ENCODE results near the gene SPINT2. TPM values are rescaled to one million over a fixed set of nuclear protein-coding genes. Genes with fewer than 3 reads are reported as not detected.
"Not testable (repeated sequence)": the region's sequence is repeated elsewhere in the genome, so short reads cannot be mapped to it uniquely, and the experiment has no call there.

SPINT2 gene
- polyA plus RNA-seq, 3 donors = 289 to 347 (median 320) TPM

- DNase-seq (ENCODE audit: extremely low read depth in 1 of 11, low read depth in 9 of 11, low spot score in 4 of 11) = no peak
Measured at GRCh38 chr19:38253788-38254187, 10.6 kb upstream of the SPINT2 start.

GRCh38 chr19:38255383-38256014 lies 8.9 kb upstream of the SPINT2 start:
- DNase-seq (ENCODE audit: extremely low read depth in 1 of 11, low read depth in 9 of 11, low spot score in 4 of 11) = no peak

GRCh38 chr19:38261942-38262341 lies 2.4 kb upstream of the SPINT2 start:
- DNase-seq (ENCODE audit: extremely low read depth in 1 of 11, low read depth in 9 of 11, low spot score in 4 of 11) = not testable (repeated sequence)

GRCh38 chr19:38262585-38263268 lies 1.6 kb upstream of the SPINT2 start:
- no peak for DNase-seq (ENCODE audit: extremely low read depth in 1 of 11, low read depth in 9 of 11, low spot score in 4 of 11)

- DNase-seq (ENCODE audit: extremely low read depth in 1 of 11, low read depth in 9 of 11, low spot score in 4 of 11) = peak in 2 of 11 donors; percentile 77 to 79
Measured at GRCh38 chr19:38263689-38264485, 486 bp upstream of the SPINT2 start.

- DNase-seq (ENCODE audit: extremely low read depth in 1 of 11, low read depth in 9 of 11, low spot score in 4 of 11) = no peak
Measured at GRCh38 chr19:38265213-38265861, 964 bp downstream of the SPINT2 start.

- DNase-seq (ENCODE audit: extremely low read depth in 1 of 11, low read depth in 9 of 11, low spot score in 4 of 11) = no peak
Measured at GRCh38 chr19:38265921-38266429, 1.6 kb downstream of the SPINT2 start.

- no peak for DNase-seq (ENCODE audit: extremely low read depth in 1 of 11, low read depth in 9 of 11, low spot score in 4 of 11)
Measured at GRCh38 chr19:38266981-38267597, 2.7 kb downstream of the SPINT2 start.

- no peak for DNase-seq (ENCODE audit: extremely low read depth in 1 of 11, low read depth in 9 of 11, low spot score in 4 of 11)
Measured at GRCh38 chr19:38267761-38268483, 3.5 kb downstream of the SPINT2 start.

- DNase-seq (ENCODE audit: extremely low read depth in 1 of 11, low read depth in 9 of 11, low spot score in 4 of 11) = no peak
Measured at GRCh38 chr19:38268539-38268938, 4.2 kb downstream of the SPINT2 start.

GRCh38 chr19:38270587-38271167 lies 6.3 kb downstream of the SPINT2 start:
- DNase-seq (ENCODE audit: extremely low read depth in 1 of 11, low read depth in 9 of 11, low spot score in 4 of 11) = no peak

GRCh38 chr19:38273499-38273898 lies 9.1 kb downstream of the SPINT2 start:
- DNase-seq (ENCODE audit: extremely low read depth in 1 of 11, low read depth in 9 of 11, low spot score in 4 of 11) = no peak

GRCh38 chr19:38274739-38275138 lies 10.4 kb downstream of the SPINT2 start:
- no peak for DNase-seq (ENCODE audit: extremely low read depth in 1 of 11, low read depth in 9 of 11, low spot score in 4 of 11)

GRCh38 chr19:38276942-38277517 lies 12.7 kb downstream of the SPINT2 start:
- DNase-seq (ENCODE audit: extremely low read depth in 1 of 11, low read depth in 9 of 11, low spot score in 4 of 11) = no peak

GRCh38 chr19:38277549-38277948 lies 13.2 kb downstream of the SPINT2 start:
- no peak for DNase-seq (ENCODE audit: extremely low read depth in 1 of 11, low read depth in 9 of 11, low spot score in 4 of 11)

GRCh38 chr19:38277969-38278680 lies 13.8 kb downstream of the SPINT2 start:
- DNase-seq (ENCODE audit: extremely low read depth in 1 of 11, low read depth in 9 of 11, low spot score in 4 of 11) = no peak

- DNase-seq (ENCODE audit: extremely low read depth in 1 of 11, low read depth in 9 of 11, low spot score in 4 of 11) = no peak
Measured at GRCh38 chr19:38278751-38279150, 14.4 kb downstream of the SPINT2 start.
